Measurements from ENCODE around the gene TNS3. TPM values are rescaled to one million over a fixed set of nuclear protein-coding genes. Genes with fewer than 3 reads are reported as not detected.

The TNS3 gene
- total RNA-seq, 1 experiment from 2014 or later = 533 TPM

DNA sequence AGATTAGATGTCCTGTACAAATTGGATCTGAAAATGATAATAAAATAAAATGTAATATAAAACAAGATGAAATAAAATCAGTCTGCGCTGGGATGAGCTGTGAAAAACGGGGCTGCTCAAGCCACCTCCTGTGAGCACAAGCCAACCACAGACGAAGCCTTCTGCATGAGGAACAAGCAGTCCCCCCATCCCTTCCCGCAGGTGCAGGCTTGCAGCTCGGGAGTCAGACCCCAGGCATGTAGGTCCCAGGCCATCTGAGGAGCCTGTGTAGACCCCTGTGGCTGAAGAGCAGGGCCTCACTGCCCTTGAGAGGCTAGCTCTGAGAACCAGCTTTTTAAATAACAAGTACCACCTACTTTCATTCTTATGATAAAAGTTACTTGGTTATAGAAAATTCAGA, 123.4 kb downstream of the TNS3 start:
- H3K27me3 ChIP-seq (ENCODE audit: control insufficient read depth, insufficient read depth, low read length) = no peaks in the 10 kb centered on the region
- in situ Hi-C loops (cut with HindIII; ENCODE audit: low pct_unique_long_range_greater_than_20kb, low sequenced_read_pairs) = no loop called here
- peaks cover 93% of the 10 kb centered on the region for H3K4me1 ChIP-seq (ENCODE audit: control insufficient read depth, insufficient read depth, low read length)
- ChIA-PET POLR2A (no interaction called here), CTCF (interaction anchor here (0.7 kb wide), 1 partner anchor 20 kb away, joined by 3 read pairs; no protein-coding TSS in a partner anchor)
- H3K36me3 ChIP-seq (ENCODE audit: control insufficient read depth, insufficient read depth, low read length) = peaks cover 8% of the 10 kb centered on the region
- no peak for DNase-seq (ENCODE audit: low read depth, low spot score)
- no peaks in the 10 kb centered on the region for H3K9me3 ChIP-seq (ENCODE audit: control insufficient read depth, insufficient read depth, low read depth, low read length)
- peak overlapping the region; percentile 24 for H3K27ac ChIP-seq (ENCODE audit: low read length)
- TF ChIP-seq, protein P1, sequence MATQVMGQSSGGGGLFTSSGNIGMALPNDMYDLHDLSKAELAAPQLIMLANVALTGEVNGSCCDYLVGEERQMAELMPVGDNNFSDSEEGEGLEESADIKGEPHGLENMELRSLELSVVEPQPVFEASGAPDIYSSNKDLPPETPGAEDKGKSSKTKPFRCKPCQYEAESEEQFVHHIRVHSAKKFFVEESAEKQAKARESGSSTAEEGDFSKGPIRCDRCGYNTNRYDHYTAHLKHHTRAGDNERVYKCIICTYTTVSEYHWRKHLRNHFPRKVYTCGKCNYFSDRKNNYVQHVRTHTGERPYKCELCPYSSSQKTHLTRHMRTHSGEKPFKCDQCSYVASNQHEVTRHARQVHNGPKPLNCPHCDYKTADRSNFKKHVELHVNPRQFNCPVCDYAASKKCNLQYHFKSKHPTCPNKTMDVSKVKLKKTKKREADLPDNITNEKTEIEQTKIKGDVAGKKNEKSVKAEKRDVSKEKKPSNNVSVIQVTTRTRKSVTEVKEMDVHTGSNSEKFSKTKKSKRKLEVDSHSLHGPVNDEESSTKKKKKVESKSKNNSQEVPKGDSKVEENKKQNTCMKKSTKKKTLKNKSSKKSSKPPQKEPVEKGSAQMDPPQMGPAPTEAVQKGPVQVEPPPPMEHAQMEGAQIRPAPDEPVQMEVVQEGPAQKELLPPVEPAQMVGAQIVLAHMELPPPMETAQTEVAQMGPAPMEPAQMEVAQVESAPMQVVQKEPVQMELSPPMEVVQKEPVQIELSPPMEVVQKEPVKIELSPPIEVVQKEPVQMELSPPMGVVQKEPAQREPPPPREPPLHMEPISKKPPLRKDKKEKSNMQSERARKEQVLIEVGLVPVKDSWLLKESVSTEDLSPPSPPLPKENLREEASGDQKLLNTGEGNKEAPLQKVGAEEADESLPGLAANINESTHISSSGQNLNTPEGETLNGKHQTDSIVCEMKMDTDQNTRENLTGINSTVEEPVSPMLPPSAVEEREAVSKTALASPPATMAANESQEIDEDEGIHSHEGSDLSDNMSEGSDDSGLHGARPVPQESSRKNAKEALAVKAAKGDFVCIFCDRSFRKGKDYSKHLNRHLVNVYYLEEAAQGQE (IDR thresholded peaks at IDR 0.05; ENCODE audit: insufficient read depth in 1 of 2, low read depth in 2 of 2, low read length in 1 of 2) = no peak
- TF ChIP-seq POLR2AphosphoS5 (IDR thresholded peaks at IDR 0.05; ENCODE audit: low read depth, low read length) = no peak; the same call in none of the 2 replicates
- TF ChIP-seq TCF7L2 (IDR thresholded peaks at IDR 0.05; ENCODE audit: low read depth, low read length) = no peak
- TF ChIP-seq, protein P2, sequence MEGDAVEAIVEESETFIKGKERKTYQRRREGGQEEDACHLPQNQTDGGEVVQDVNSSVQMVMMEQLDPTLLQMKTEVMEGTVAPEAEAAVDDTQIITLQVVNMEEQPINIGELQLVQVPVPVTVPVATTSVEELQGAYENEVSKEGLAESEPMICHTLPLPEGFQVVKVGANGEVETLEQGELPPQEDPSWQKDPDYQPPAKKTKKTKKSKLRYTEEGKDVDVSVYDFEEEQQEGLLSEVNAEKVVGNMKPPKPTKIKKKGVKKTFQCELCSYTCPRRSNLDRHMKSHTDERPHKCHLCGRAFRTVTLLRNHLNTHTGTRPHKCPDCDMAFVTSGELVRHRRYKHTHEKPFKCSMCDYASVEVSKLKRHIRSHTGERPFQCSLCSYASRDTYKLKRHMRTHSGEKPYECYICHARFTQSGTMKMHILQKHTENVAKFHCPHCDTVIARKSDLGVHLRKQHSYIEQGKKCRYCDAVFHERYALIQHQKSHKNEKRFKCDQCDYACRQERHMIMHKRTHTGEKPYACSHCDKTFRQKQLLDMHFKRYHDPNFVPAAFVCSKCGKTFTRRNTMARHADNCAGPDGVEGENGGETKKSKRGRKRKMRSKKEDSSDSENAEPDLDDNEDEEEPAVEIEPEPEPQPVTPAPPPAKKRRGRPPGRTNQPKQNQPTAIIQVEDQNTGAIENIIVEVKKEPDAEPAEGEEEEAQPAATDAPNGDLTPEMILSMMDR (IDR thresholded peaks at IDR 0.05) = no peak
- no peak for TF ChIP-seq SIN3A (IDR thresholded peaks at IDR 0.05; ENCODE audit: borderline replicate concordance, insufficient read depth, low read depth, low read length)
- ATAC-seq = no peak
- no peak overlapping the region for H3K4me3 ChIP-seq (ENCODE audit: low read depth in 2 of 2, low read length in 2 of 2)
- intact Hi-C loops (cut with micrococcal nuclease; ENCODE audit: unreplicated experiment) = no loop called here
- no TSS peak for BruUV-seq (replicated peaks)

DNA sequence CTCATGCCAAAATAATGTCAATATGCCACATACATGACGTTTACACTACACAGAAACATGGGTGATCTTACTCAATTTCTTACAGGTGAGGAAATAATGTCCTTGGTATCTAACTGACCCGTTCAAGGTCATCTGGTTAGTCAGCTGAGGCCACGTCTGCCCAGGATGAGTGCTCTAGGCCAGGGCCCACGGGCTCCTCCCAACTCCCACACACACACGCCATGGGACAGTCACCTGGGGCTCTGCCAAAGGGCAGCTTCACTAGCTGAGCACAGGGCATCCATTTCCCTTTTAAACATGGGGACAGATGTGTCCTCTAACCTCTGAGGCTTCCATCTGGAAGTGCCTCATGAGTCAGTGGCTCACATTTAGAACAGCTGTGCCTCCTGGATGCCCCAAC, 123.9 kb downstream of the TNS3 start:
- Histone ChIP-seq H3K27me3 (ENCODE audit: control insufficient read depth, insufficient read depth, low read length) (no peaks in the 10 kb centered on the region), H3K4me1 (ENCODE audit: control insufficient read depth, insufficient read depth, low read length) (peaks cover 96% of the 10 kb centered on the region), H3K9me3 (ENCODE audit: control insufficient read depth, insufficient read depth, low read depth, low read length) (no peaks in the 10 kb centered on the region), H3K36me3 (ENCODE audit: control insufficient read depth, insufficient read depth, low read length) (peaks cover 8% of the 10 kb centered on the region; the same call in 1 of the 2 replicates), H3K4me3 (ENCODE audit: low read depth in 2 of 2, low read length in 2 of 2) (no peak overlapping the region), H3K27ac (ENCODE audit: low read length) (peak overlapping the region; percentile 24)
- no peak for DNase-seq (ENCODE audit: low read depth, low spot score)
- intact Hi-C loops (cut with micrococcal nuclease; ENCODE audit: unreplicated experiment) = no loop called here
- TF ChIP-seq, protein P1 (IDR thresholded peaks at IDR 0.05; ENCODE audit: insufficient read depth in 1 of 2, low read depth in 2 of 2, low read length in 1 of 2) = no peak
- TF ChIP-seq, protein P2 (IDR thresholded peaks at IDR 0.05) = no peak
- no peak for TF ChIP-seq POLR2AphosphoS5 (IDR thresholded peaks at IDR 0.05; ENCODE audit: low read depth, low read length)
- TF ChIP-seq SIN3A (IDR thresholded peaks at IDR 0.05; ENCODE audit: borderline replicate concordance, insufficient read depth, low read depth, low read length) = no peak
- no peak for TF ChIP-seq TCF7L2 (IDR thresholded peaks at IDR 0.05; ENCODE audit: low read depth, low read length)
- POLR2A ChIA-PET = no interaction called here
- peak; percentile 13; the same call in 1 of the 2 replicates for ATAC-seq
- in situ Hi-C loops (cut with HindIII; ENCODE audit: low pct_unique_long_range_greater_than_20kb, low sequenced_read_pairs) = no loop called here
- CTCF ChIA-PET = interaction anchor here (0.7 kb wide), 1 partner anchor 20 kb away, joined by 3 read pairs; no protein-coding TSS in a partner anchor
- BruUV-seq (replicated peaks) = no TSS peak
